Gastrocnemius medialis (tissue), 4 donors: ENCODE data around the gene CAB39.

Source experiments
- CTCF ChIP-seq, 5 experiments: fragments of 450-650 bp in 3 of 5; fragments of 200-600 bp in 2 of 5; sonication (generic) in 2 of 5; IDR thresholded peaks in 4 of 5; conservative IDR thresholded peaks in 1 of 5; 1 replicate in 4 of 5; 2 replicates in 1 of 5; pipeline ENCODE4 v1.5.1; 2016 to 2019; ENCODE audit warnings: antibody characterized with exemption in 5 of 5, mild to moderate bottlenecking in 3 of 5, moderate library complexity in 3 of 5
- POLR2A ChIP-seq, 2 donors: fragments of 450-650 bp; IDR thresholded peaks; one replicate each; pipeline ENCODE4 v1.6.1; 2017; ENCODE audit warnings: antibody characterized with exemption in 2 of 2, mild to moderate bottlenecking in 2 of 2, moderate library complexity in 2 of 2

DNA sequence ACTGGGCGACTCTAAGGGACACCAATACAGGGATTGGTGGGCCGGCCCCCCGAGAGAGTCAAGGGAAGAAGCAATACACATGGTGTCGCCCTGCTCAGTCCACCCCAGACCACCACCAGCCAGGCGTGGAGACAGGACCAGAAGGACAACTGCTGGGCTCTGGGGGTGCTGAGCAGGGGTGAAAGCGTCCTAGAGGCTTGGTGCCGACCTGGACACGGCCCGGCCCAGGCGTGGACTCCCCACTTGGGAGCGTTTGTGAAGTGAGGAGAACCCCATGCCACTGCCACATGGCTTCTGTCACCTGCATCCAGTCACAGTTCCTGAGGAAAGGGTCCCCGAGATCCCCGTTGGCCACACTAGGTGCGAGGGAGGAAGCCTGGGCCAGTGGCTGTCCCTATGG lies 116.7 kb downstream of the CAB39 start:
- TF ChIP-seq CTCF (IDR thresholded peaks at IDR 0.05 in 4 of 5, conservative IDR thresholded peaks at IDR 0.05 in 1 of 5) (no peak), POLR2A (IDR thresholded peaks at IDR 0.05) (no peak)
